Mesodermal cell (in vitro differentiated cells): ENCODE data around the gene SNU13.
"Not testable (repeated sequence)": the region's sequence is repeated elsewhere in the genome, so short reads cannot be mapped to it uniquely, and the experiment has no call there.

ENCODE experiments used
- H3K27ac ChIP-seq: 2 replicates; pipeline ENCODE4 v1.7.0; 2013; ENCODE audit warnings: mild to moderate bottlenecking, low read depth, low read length, moderate library complexity; ENCODE audit not compliant: severe bottlenecking
- H3K36me3 ChIP-seq: 2 replicates; pipeline ENCODE4 v1.7.1; 2013; ENCODE audit warnings: mild to moderate bottlenecking, low read length, moderate library complexity; ENCODE audit not compliant: control insufficient read depth, insufficient read depth
- H3K4me1 ChIP-seq: one replicate; pipeline ENCODE4 v1.7.1; 2013; ENCODE audit warnings: mild to moderate bottlenecking, low read length; ENCODE audit not compliant: insufficient read depth, control insufficient read depth, poor library complexity, severe bottlenecking
- H3K4me3 ChIP-seq: 2 replicates; pipeline ENCODE4 v1.7.0; 2013; ENCODE audit warnings: low read length, control low read depth, mild to moderate bottlenecking; ENCODE audit not compliant: insufficient read depth, poor library complexity, severe bottlenecking; ENCODE audit errors: extremely low read depth
- H3K9me3 ChIP-seq: 2 replicates; pipeline ENCODE4 v1.7.1; 2013; ENCODE audit warnings: mild to moderate bottlenecking, low read length, moderate library complexity; ENCODE audit not compliant: control insufficient read depth
- WGBS, 2 experiments: methylation state at CpG; one replicate each; pipeline ENCODE4 v1.1.5; 2013; ENCODE audit warnings: missing lambda C conversion rate in 2 of 2; ENCODE audit not compliant: insufficient coverage in 2 of 2; 5-methylcytosine and 5-hydroxymethylcytosine counted together

The SNU13 gene

DNA sequence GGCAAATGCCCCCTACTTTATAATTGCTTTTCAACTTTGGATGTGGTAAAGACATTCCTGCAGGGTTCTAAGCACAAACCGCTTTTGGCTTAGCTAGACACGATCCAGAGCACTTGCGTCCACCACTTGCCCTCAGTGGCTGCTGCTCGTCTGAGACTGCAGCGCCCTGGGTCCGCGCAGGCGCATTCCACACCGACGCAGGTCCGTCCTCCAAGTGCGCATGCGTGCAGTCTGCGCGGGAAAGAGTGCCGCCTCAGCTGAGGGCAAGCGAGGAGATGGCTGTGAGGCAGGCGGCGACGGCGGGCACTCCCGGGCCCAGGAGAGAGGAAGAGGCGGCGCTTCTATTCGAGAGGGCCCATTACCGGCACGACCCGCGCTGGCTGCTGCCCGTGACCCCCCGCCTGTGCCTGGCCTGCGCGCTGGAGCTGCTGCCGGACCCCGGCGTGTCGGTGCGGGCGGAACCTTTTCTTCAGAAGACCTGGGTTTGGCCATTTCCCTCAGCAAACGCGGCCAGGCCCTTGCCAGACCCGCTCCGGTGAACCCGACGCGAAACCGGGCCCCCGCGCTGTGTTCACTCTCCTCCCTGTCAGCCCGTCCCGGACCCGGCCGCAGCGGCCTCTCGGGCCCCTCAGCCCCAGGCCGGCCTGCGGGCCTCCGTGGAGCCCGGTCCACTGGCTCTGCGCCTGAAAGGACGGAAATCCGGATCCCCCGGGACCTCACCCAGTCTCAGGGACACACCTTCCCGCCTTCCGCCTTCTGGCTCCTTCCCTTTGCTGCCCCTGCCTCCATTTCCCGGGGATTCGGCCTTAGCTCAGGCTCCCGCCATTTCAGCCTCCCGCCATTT, 10.8 kb upstream of the SNU13 start, which contains the start of gene MEI1:
MEI1 (plus strand) TSS at position 240 of the 844 bp plus-strand sequence; CDS start at position 276, 36 bp downstream.
- H3K4me1 ChIP-seq, result peaks cover 12% of the 10 kb centered on the region
- H3K4me3 ChIP-seq, result no peak within 1 kb of the TSS
- WGBS, 2 experiments, result 95 to 96% methylated on average over 58 to 66 of the region's 69 CpGs
- no peak within 1 kb of the TSS for H3K27ac ChIP-seq
- H3K36me3 ChIP-seq, result no peaks in the 10 kb centered on the region
- no peaks in the 10 kb centered on the region for H3K9me3 ChIP-seq

DNA sequence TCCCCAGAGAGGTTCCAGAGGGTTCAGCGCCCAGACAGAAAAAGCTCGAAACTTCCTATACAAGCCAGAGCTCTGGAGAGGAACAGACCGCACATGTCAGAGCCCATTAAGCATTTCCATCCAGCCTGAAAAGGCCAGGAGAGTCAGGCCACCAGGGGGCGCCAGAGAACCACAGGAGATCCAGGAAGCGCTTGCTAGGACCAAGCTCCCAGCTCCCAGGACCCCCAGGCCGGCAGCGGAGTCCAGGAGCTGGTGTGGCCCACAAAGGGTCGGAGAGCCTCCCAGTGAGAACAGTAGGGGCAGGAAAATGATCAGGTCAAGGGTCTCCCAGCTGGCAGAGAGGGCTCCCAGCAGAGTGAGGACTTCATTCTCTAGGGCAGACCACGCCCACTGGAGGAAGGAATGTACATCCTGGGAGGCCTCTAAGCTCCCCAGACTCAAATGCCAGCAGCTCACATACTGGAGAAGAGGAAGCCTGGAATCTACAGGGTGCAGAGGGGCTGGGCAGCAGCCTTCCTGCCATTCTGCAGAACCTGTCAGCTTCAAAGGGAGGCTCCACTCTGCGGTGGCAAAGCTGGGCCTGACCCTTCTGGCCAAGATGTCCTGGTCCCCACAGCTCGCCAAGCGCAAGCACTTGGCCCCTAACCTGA, 8.6 kb upstream of the SNU13 start:
- Histone ChIP-seq H3K27ac (peak overlapping the region; percentile 78), H3K9me3 (no peaks in the 10 kb centered on the region), H3K36me3 (peaks cover 5% of the 10 kb centered on the region), H3K4me1 (peaks cover 12% of the 10 kb centered on the region), H3K4me3 (no peak overlapping the region)
- WGBS, 2 experiments, result 29 to 32% methylated on average over 12 of the region's 12 CpGs

DNA sequence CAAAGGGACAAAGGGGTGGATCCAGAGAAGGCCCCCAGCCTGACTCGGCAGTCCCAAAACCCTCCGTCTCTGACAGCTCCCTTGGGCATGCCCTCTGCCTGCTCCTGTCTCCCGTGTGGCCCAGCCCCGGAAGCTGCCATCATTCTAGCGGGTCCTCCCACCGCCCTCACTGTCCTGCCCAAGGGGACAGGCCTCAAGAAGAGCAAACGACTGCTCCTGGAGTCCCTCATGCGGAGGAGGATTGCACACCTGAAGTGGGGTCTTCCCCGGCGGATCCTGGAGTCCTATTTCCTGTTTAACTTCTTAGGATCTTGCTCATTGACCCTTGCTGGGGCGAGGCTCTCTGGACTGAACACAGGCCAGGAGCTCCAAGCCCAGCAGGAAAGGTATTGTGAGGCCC, 8.0 kb upstream of the SNU13 start:
- Histone ChIP-seq H3K36me3 (peaks cover 5% of the 10 kb centered on the region), H3K27ac (no peak overlapping the region), H3K4me3 (no peak overlapping the region), H3K9me3 (no peaks in the 10 kb centered on the region), H3K4me1 (peaks cover 12% of the 10 kb centered on the region)
- 83 to 86% methylated on average over 9 to 11 of the region's 11 CpGs for WGBS, 2 experiments

DNA sequence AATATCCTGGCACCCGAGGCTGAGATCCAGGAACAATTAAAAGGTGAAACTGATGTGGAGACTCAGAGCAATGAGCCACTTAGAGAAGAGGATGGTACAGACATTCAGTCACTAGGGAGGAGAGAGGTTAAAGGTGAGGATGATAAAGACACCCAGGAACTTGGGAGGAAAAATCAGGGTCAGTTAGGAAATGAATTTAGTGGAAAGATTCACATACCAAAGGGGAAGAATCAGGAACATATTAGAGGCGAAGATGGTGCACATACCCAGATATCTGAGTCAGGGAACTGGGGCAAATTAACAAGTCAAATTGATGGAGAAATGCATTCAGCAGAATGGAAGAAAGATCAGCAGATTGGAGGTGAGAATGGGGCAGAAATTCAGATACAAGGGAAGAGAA, 6.5 kb upstream of the SNU13 start:
- H3K4me3 ChIP-seq, result no peak overlapping the region
- 88 to 91% methylated on average over 2 of the region's 2 CpGs for WGBS, 2 experiments
- no peaks in the 10 kb centered on the region for H3K9me3 ChIP-seq
- peaks cover 5% of the 10 kb centered on the region for H3K36me3 ChIP-seq
- H3K27ac ChIP-seq, result no peak overlapping the region
- peaks cover 12% of the 10 kb centered on the region for H3K4me1 ChIP-seq

DNA sequence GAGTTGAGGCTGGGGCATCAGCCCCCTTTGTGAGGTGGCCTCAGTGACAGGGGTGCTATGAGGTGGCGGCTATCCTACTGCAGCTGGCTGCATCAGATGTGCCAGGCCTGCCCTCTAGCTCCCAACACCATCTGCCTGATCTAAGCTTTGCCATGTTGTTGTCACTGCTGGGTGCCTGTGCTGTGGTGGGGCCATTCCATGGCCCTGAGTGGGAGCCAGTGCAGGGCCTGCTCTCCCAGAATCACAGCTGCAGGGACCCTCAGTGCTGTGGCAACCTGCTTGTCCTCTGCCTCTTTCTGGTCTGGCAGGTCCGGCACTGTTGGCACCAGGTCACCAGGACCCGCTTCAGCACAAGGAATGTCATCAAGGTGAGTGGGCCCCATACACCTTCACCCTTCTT, 1.8 kb upstream of the SNU13 start:
- no peaks in the 10 kb centered on the region for H3K4me1 ChIP-seq
- H3K27ac ChIP-seq, result no peak overlapping the region
- 90 to 100% methylated on average over 2 to 3 of the region's 3 CpGs for WGBS, 2 experiments
- no peak overlapping the region for H3K4me3 ChIP-seq
- no peaks in the 10 kb centered on the region for H3K9me3 ChIP-seq
- peaks cover 5% of the 10 kb centered on the region for H3K36me3 ChIP-seq

DNA sequence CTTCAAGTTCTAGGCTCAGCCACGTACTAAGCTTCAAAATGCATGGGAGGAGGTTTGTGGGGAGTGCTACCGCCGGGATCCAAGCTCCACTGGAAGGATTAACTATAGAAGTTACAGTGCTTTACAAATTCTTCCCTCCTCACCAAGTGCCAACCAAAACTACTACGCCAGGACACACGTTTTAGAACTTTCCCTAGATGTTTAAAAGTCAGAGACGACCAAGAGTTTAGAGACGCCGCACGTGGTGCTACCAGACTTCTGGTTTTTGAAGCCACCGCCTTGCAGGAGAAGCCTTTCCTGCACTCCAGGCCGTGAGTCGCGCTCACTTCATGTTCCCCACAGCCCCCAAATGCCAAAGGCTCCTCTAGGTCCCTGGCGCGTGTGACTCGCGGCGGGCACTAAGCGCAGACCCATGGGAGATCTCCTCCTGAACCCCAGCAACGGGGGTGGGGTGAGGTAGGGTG, 734 bp downstream of the SNU13 start:
- Histone ChIP-seq H3K27ac (peak overlapping the region; percentile 81), H3K4me1 (peaks cover 3% of the 10 kb centered on the region), H3K4me3 (peak overlapping the region; percentile 92), H3K36me3 (peaks cover 9% of the 10 kb centered on the region), H3K9me3 (no peaks in the 10 kb centered on the region)
- whole genome bisulfite sequencing, 2 experiments, result 0 to 3% methylated on average over 7 to 16 of the region's 20 CpGs

DNA sequence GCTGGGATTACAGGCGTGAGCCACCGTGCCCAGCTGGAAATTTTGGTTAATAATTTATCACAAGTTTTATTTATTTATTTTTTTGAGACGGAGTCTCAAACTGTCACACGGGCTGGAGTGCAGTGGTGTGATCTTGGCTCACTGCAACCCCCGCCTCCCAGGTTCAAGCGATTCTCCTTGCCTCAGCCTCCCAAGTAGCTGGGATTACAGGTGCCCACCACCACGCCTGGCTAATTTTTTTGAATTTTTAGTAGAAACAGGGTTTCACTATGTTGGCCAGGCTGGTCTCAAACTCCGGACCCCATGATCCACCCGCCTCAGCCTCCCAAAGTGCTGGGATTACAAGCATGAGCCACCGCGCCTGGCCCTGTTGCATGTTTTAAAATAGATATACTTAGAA, 1.8 kb downstream of the SNU13 start:
- H3K4me3 ChIP-seq, result peak overlapping the region; percentile 92
- not testable (repeated sequence) for H3K27ac ChIP-seq, H3K4me1 ChIP-seq, H3K9me3 ChIP-seq
- peaks cover 12% of the 10 kb centered on the region for H3K36me3 ChIP-seq
- WGBS, 2 experiments, result 93 to 100% methylated on average over 1 to 3 of the region's 11 CpGs

DNA sequence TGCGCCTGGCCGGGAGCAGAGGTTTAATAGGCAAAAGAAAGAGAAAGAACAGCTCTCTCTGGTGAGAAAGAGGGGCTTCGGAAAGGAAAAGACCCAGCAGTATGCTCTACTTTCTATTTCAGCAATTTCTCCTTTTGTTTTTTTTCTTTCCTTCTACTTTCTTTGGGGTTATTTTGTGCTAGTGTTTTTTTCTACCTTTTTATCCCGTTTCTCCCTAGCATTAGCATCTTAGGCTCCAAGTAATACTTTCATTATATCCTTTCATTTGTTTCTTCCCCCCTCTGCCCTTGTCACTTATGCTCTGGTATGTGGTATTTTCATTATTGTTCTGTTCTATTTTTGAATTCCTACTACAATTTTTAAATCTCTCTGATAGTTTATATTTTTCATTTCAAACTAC, 4.5 kb downstream of the SNU13 start:
- Histone ChIP-seq H3K4me3 (no peak overlapping the region), H3K27ac (no peak overlapping the region), H3K9me3 (no peaks in the 10 kb centered on the region), H3K4me1 (peaks cover 3% of the 10 kb centered on the region), H3K36me3 (peaks cover 31% of the 10 kb centered on the region)
- 100% methylated on average over 2 of the region's 4 CpGs; no CpG with 5 or more reads in 1 of the 2 experiments for WGBS, 2 experiments

DNA sequence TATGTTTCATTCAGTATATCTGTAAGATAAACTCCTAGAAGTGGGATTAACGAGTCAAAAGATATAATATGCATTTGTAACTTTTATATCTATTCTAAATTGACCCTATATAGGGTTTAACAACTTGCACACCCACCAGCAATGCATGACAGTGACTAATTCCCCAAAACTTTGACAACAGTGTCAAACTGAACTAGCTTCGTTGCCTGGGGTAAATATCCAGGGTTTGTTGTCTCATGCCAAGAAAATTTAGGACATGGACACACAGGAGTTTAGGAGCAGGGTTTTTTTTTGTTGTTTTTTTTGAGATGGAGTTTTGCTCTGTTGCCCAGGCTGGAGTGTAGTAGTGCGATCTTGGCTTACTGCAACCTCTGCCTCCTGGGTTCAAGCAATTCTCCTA, 5.1 kb downstream of the SNU13 start:
- 88 to 95% methylated on average over 1 to 2 of the region's 3 CpGs for WGBS, 2 experiments
- H3K4me1 ChIP-seq, result peaks cover 3% of the 10 kb centered on the region
- no peaks in the 10 kb centered on the region for H3K9me3 ChIP-seq
- H3K27ac ChIP-seq, result no peak overlapping the region
- peaks cover 36% of the 10 kb centered on the region for H3K36me3 ChIP-seq
- H3K4me3 ChIP-seq, result no peak overlapping the region

DNA sequence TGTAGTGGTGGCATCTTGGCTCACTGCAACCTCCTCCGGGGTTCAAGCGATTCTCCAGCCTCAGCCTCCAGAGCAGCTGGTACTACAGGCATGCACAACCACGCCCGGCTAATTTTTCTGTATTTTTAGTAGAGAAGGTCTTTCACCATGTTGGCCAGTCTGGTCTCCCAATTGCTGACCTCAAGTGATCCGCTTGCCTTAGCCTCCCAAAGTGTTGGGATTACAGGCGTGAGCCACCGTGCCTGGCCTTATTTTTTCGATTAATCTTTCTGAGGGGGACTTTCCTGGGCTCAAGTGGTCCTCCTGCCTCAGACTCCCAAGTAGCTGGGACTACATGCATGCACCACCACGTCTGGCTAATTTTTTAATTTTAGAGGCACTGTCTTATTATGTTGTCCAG, 5.6 kb downstream of the SNU13 start:
- 95% methylated on average over 9 of the region's 9 CpGs for WGBS, 2 experiments
- H3K9me3 ChIP-seq, result no peaks in the 10 kb centered on the region
- H3K27ac ChIP-seq, result no peak overlapping the region
- H3K4me3 ChIP-seq, result peak overlapping the region; percentile 53
- H3K36me3 ChIP-seq, result peaks cover 41% of the 10 kb centered on the region
- peaks cover 3% of the 10 kb centered on the region for H3K4me1 ChIP-seq
